Measurements from ENCODE around the gene PDE1C. TPM values are rescaled to one million over a fixed set of nuclear protein-coding genes. Genes with fewer than 3 reads are reported as not detected.

PDE1C gene
- polyA plus RNA-seq, 1 of the 3 experiments (the other 2 are of a cell fraction): 4.6 TPM

DNA sequence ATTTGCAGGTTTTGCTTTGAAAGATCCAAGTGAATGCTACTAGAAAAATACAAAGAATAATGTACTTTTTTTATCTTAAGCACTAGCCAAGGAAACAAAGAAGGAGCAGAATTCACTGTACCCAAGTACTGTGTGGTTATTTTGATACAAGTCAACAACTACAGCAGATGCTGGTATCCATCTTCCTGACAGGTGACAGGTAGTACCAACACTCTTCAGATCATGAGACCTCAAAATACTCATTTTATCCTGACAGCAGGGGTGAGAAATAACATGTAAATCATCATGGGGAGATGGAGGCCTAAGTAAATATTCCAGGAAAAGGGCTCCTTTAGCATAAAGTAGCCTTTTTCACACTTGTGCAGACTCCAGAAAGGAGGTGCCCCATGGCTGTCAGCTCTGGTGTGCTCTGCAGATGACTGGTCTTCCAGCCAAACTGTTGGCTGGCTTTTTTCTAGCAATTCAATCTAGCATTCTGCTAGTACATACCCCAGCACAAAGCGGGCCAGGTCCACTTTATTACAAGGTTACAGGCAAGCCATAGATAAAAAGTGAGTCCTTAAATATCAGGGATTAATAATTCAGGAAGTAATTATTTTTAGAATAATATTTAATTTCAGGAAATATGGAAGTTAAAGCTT lies 90.4 kb downstream of the PDE1C start:
- H4K20me1 ChIP-seq (ENCODE audit: insufficient read depth): no peaks in the 10 kb centered on the region
- no peak overlapping the region for H3K4me3 ChIP-seq (ENCODE audit: low read depth in 2 of 2, low read length in 1 of 2)
- DNase-seq: no peak
- TF ChIP-seq RAD21 (IDR thresholded peaks at IDR 0.05; ENCODE audit: low read length) (no peak), USF1 (IDR thresholded peaks at IDR 0.05; ENCODE audit: borderline replicate concordance, low read depth) (no peak), REST (IDR thresholded peaks at IDR 0.05; ENCODE audit: low read depth, low read length) (no peak), RCOR1 (IDR thresholded peaks at IDR 0.05; ENCODE audit: low read length) (no peak), ZBTB33 (IDR thresholded peaks at IDR 0.05; ENCODE audit: borderline replicate concordance, low read depth) (no peak), POLR2AphosphoS5 (IDR thresholded peaks at IDR 0.05; ENCODE audit: low read depth, low read length) (no peak), TEAD4 (IDR thresholded peaks at IDR 0.05; ENCODE audit: borderline replicate concordance, insufficient read depth) (no peak), RXRA (IDR thresholded peaks at IDR 0.05; ENCODE audit: borderline replicate concordance, low read depth) (no peak), ELF1 (IDR thresholded peaks at IDR 0.05) (no peak)
- H3K9me2 ChIP-seq: no peaks in the 10 kb centered on the region
- H3F3A ChIP-seq (replicated peaks; ENCODE audit: insufficient read depth): no peaks in the 10 kb centered on the region
- H3K4me2 ChIP-seq: no peak overlapping the region
- no peak overlapping the region for H3K27ac ChIP-seq (ENCODE audit: low read depth in 2 of 2, low read length in 1 of 2)
- H3K79me2 ChIP-seq (ENCODE audit: insufficient read depth): no peaks in the 10 kb centered on the region
- POLR2A ChIA-PET: no interaction called here
- H3K4me1 ChIP-seq (ENCODE audit: control insufficient read depth in 1 of 2, insufficient read depth in 2 of 2, low read depth in 1 of 2, low read length in 1 of 2): no peaks in the 10 kb centered on the region; a peak in 1 of 4 replicates
- H2AFZ ChIP-seq (ENCODE audit: low read depth): no peak overlapping the region
- CTCF ChIA-PET: no interaction called here
- no peaks in the 10 kb centered on the region for H3K9me3 ChIP-seq
- WGBS (ENCODE audit: low lambda C conversion rate): 19% methylated on average over 1 of the region's 1 CpG
- H3K36me3 ChIP-seq (replicated peaks in 1 of 2; ENCODE audit: control insufficient read depth in 1 of 2, insufficient read depth in 2 of 2, low read length in 1 of 2): no peaks in the 10 kb centered on the region
- H3K9ac ChIP-seq: no peak overlapping the region
- no peaks in the 10 kb centered on the region for H3K27me3 ChIP-seq (ENCODE audit: insufficient read depth)

GRCh38 chr7:31975546-31975945 lies 94.7 kb downstream of the PDE1C start:
- Histone ChIP-seq H2AFZ (ENCODE audit: low read depth) (no peak overlapping the region), H3F3A (replicated peaks; ENCODE audit: insufficient read depth) (no peaks in the 10 kb centered on the region), H3K9me3 (no peaks in the 10 kb centered on the region), H3K4me2 (0 out of 2 replicates have a peak overlapping the region, but pooled peaks have one; percentile 39), H3K79me2 (ENCODE audit: insufficient read depth) (no peaks in the 10 kb centered on the region), H3K4me3 (ENCODE audit: low read depth in 2 of 2, low read length in 1 of 2) (peak overlapping the region in 1 of 2 experiments; percentile 40; a peak in 3 of 4 replicates), H3K27ac (ENCODE audit: low read depth in 2 of 2, low read length in 1 of 2) (no peak overlapping the region), H3K27me3 (ENCODE audit: insufficient read depth) (no peaks in the 10 kb centered on the region; the same call in 1 of the 2 replicates), H3K36me3 (replicated peaks in 1 of 2; ENCODE audit: control insufficient read depth in 1 of 2, insufficient read depth in 2 of 2, low read length in 1 of 2) (no peaks in the 10 kb centered on the region), H4K20me1 (ENCODE audit: insufficient read depth) (no peaks in the 10 kb centered on the region), H3K9ac (no peak overlapping the region), H3K4me1 (ENCODE audit: control insufficient read depth in 1 of 2, insufficient read depth in 2 of 2, low read depth in 1 of 2, low read length in 1 of 2) (no peaks in the 10 kb centered on the region; a peak in 1 of 4 replicates), H3K9me2 (no peaks in the 10 kb centered on the region)
- POLR2A ChIA-PET: no interaction called here
- TF ChIP-seq MEF2A (IDR thresholded peaks at IDR 0.05; ENCODE audit: borderline replicate concordance, low read depth): no peak
- no peak for TF ChIP-seq EP300 (IDR thresholded peaks at IDR 0.05; ENCODE audit: borderline replicate concordance in 1 of 2, low read depth in 1 of 2, low read length in 1 of 2)
- no peak for TF ChIP-seq RAD21 (IDR thresholded peaks at IDR 0.05; ENCODE audit: low read length)
- no peak for TF ChIP-seq POLR2AphosphoS5 (IDR thresholded peaks at IDR 0.05; ENCODE audit: low read depth, low read length)
- TF ChIP-seq FOXJ3 (CRISPR knock-in tag; IDR thresholded peaks at IDR 0.05): no peak
- no peak for TF ChIP-seq CHD2 (IDR thresholded peaks at IDR 0.05; ENCODE audit: low read length, partially characterized antibody)
- TF ChIP-seq ELF1 (IDR thresholded peaks at IDR 0.05): no peak
- no peak for TF ChIP-seq MXI1 (IDR thresholded peaks at IDR 0.05; ENCODE audit: low read depth, low read length)
- no peak for TF ChIP-seq ZBTB33 (IDR thresholded peaks at IDR 0.05; ENCODE audit: borderline replicate concordance, low read depth)
- no peak for TF ChIP-seq IRF3 (IDR thresholded peaks at IDR 0.05; ENCODE audit: low read depth, low read length)
- DNase-seq: no peak
- 19% methylated on average over 5 of the region's 5 CpGs for WGBS (ENCODE audit: low lambda C conversion rate)
- CTCF ChIA-PET: no interaction called here

All from SK-N-SH (cell line).